K562 (cell line): ENCODE data around the gene MTA1. TPM values are rescaled to one million over a fixed set of nuclear protein-coding genes. Genes with fewer than 3 reads are reported as not detected.
A peak's percentile ranks its signal among the peaks of the same experiment; 100 is the strongest.

Source experiments
- ATAC-seq: fragments of 200-7000 bp; cut with Tn5 transposase; 3 replicates; pipeline ENCODE4 v1.9.1; 2020; ENCODE audit warnings: moderate library complexity
- BruUV-seq: library from RNA; stranded (reverse); fragments of 400-500 nt; replicated peaks from 2 replicates; lab custom pipeline; 2021; lab: Mats Ljungman, UMichigan
- CTCF ChIA-PET: fragments of 300-600 bp; formaldehyde crosslinking; extraction: SDS; loops from one replicate; lab custom pipeline; 2021; ENCODE audit warnings: low intra/inter-chr PET ratio; lab: Yijun Ruan, JAX
- POLR2A ChIA-PET: fragments of 300-600, 350-650 bp; sonication (Branson Sonifier 250); formaldehyde crosslinking; extraction: SDS; loops from one replicate; lab custom pipeline; 2021; ENCODE audit warnings: antibody characterized with exemption, inconsistent platforms; lab: Yijun Ruan, JAX
- DNase-seq, 4 experiments: peaks; one replicate each; pipeline versions ENCODE4 v3.0.0 to v3.0.0-alpha.2; 2011 to 2018; ENCODE audit warnings: low spot score in 3 of 4, mixed read lengths in 3 of 4; ENCODE audit errors: extremely low read depth in 1 of 4
- FAIRE-seq: peaks from 2 replicates; lab custom pipeline; 2011; peaks lifted over from hg19 to GRCh38; lab: Jason Lieb, UNC
- H2AFZ ChIP-seq: 2 replicates; pipeline ENCODE4 v1.6.0; 2011; ENCODE audit warnings: low read depth, low read length, control low read depth, inconsistent platforms
- H3K27ac ChIP-seq: fragments of 200-600 bp; 3 replicates; pipeline ENCODE4 v1.8.0; 2011; ENCODE audit warnings: low read depth, mild to moderate bottlenecking, control low read depth, inconsistent platforms, low read length, moderate library complexity, mixed read lengths; ENCODE audit errors: extremely low read depth
- H3K27me3 ChIP-seq, 2 experiments: fragments of 300-600 bp in 1 of 2; 2 replicates in 1 of 2; 3 replicates in 1 of 2; pipeline versions ENCODE4 v1.6.0 to v1.8.0; 2011; ENCODE audit warnings: inconsistent platforms in 2 of 2, low read length in 2 of 2, mild to moderate bottlenecking in 1 of 2, mixed read lengths in 1 of 2, moderate library complexity in 1 of 2; ENCODE audit not compliant: control insufficient read depth in 2 of 2, insufficient read depth in 2 of 2
- H3K36me3 ChIP-seq: fragments of 300-600 bp; 3 replicates; pipeline ENCODE4 v1.8.0; 2011; ENCODE audit warnings: mild to moderate bottlenecking, low read length, inconsistent platforms; ENCODE audit not compliant: control insufficient read depth, insufficient read depth
- H3K4me1 ChIP-seq, 2 experiments: fragments of 200-600 bp in 1 of 2; replicated peaks in 1 of 2; 2 replicates in 1 of 2; 3 replicates in 1 of 2; pipeline versions ENCODE4 v1.5.1 to v1.8.0; 2011; ENCODE audit warnings: inconsistent platforms in 2 of 2, low read length in 2 of 2, mild to moderate bottlenecking in 1 of 2, mixed read lengths in 1 of 2, moderate library complexity in 1 of 2; ENCODE audit not compliant: control insufficient read depth in 2 of 2, insufficient read depth in 2 of 2
- H3K4me2 ChIP-seq: 2 replicates; pipeline ENCODE4 v1.6.1; 2011; ENCODE audit warnings: low read length, control low read depth, inconsistent platforms, mixed read lengths; ENCODE audit not compliant: insufficient read depth
- H3K4me3 ChIP-seq: fragments of 200-600 bp; sonication (generic), shearing (Covaris generic); 2 replicates; pipeline ENCODE4 v1.5.1; 2016; ENCODE audit warnings: control low read depth, inconsistent platforms
- H3K79me2 ChIP-seq: fragments of 200-600 bp; 3 replicates; pipeline ENCODE4 v1.8.0; 2011; ENCODE audit warnings: low read length, inconsistent platforms; ENCODE audit not compliant: control insufficient read depth, insufficient read depth
- H3K9ac ChIP-seq, 2 experiments: 2 replicates each; pipeline versions ENCODE4 v1.6.0 to v1.6.1; 2011; ENCODE audit warnings: low read depth in 2 of 2, low read length in 2 of 2, control low read depth in 1 of 2, inconsistent platforms in 1 of 2, mild to moderate bottlenecking in 1 of 2, mixed read lengths in 1 of 2; ENCODE audit not compliant: insufficient read depth in 1 of 2
- H3K9me1 ChIP-seq: one replicate; pipeline ENCODE4 v1.6.0; 2011; ENCODE audit warnings: inconsistent platforms, mild to moderate bottlenecking, low read length, moderate library complexity; ENCODE audit not compliant: control insufficient read depth, insufficient read depth
- H3K9me3 ChIP-seq: replicated peaks from 2 replicates; pipeline ENCODE4 v1.5.1; 2011; ENCODE audit warnings: low read depth, low read length, inconsistent platforms; ENCODE audit not compliant: control insufficient read depth, insufficient read depth
- H4K20me1 ChIP-seq: replicated peaks from 2 replicates; pipeline ENCODE4 v1.6.1; 2011; ENCODE audit warnings: low read length, inconsistent platforms, mixed read lengths; ENCODE audit not compliant: control insufficient read depth, insufficient read depth
- HMGN3 ChIP-seq: IDR thresholded peaks from 2 replicates; pipeline ENCODE4 v1.6.1; 2011; ENCODE audit warnings: borderline replicate concordance, low read depth, mild to moderate bottlenecking, mixed read lengths, low read length; ENCODE audit not compliant: insufficient read length; ENCODE audit errors: extremely low read depth
- KLF16 ChIP-seq: IDR thresholded peaks from 2 replicates; pipeline ENCODE4 v1.6.1; 2016; ENCODE audit warnings: antibody characterized with exemption
- MBD1 ChIP-seq: fragments of 250-450 bp; sonication (Bioruptor Pico); IDR thresholded peaks from 2 replicates; pipeline ENCODE4 v1.8.0; 2022; ENCODE audit warnings: inconsistent platforms
- PHF20 ChIP-seq: fragments of 450-650 bp; IDR thresholded peaks from 2 replicates; pipeline ENCODE4 v1.6.1; 2018; ENCODE audit not compliant: partially characterized antibody
- POLR2G ChIP-seq: fragments of 200-400 bp; formaldehyde crosslinking; IDR thresholded peaks from 2 replicates; pipeline ENCODE4 v1.6.1; 2017; ENCODE audit warnings: low read depth, mild to moderate bottlenecking, antibody characterized with exemption, low read length, moderate library complexity
- SIX5 ChIP-seq, 2 experiments: IDR thresholded peaks; 2 replicates each; pipeline ENCODE4 v1.6.1; 2011; ENCODE audit warnings: low read length in 2 of 2, borderline replicate concordance in 1 of 2, low read depth in 1 of 2, mild to moderate bottlenecking in 1 of 2, moderate library complexity in 1 of 2; ENCODE audit not compliant: insufficient read depth in 1 of 2
- STAG1 ChIP-seq: sonication (generic); formaldehyde crosslinking; IDR thresholded peaks from 2 replicates; pipeline ENCODE4 v1.5.0; 2020; ENCODE audit warnings: missing genetic modification reagents, borderline replicate concordance
- ZNF398 ChIP-seq: fragments of 250-450 bp; sonication (Bioruptor Pico); IDR thresholded peaks from 2 replicates; pipeline ENCODE4 v1.8.0; 2021; ENCODE audit warnings: moderate library complexity, mild to moderate bottlenecking, inconsistent platforms
- ZNF79 ChIP-seq: fragments of 250-450 bp; sonication (Bioruptor Pico); IDR thresholded peaks from 2 replicates; pipeline ENCODE4 v1.4.0; 2020; ENCODE audit warnings: low read depth, mild to moderate bottlenecking, moderate library complexity
- WGBS: fragments of 100-300 bp; shearing (Covaris generic); methylation state at CpG from one replicate; pipeline ENCODE4 v1.1.6; 2016; ENCODE audit warnings: low coverage, mixed read lengths; ENCODE audit not compliant: insufficient coverage; ENCODE audit errors: missing lambda C conversion rate; 5-methylcytosine and 5-hydroxymethylcytosine counted together
- in situ Hi-C: fragments of 300-500 bp; cut with MboI; formaldehyde crosslinking; loops from 4 replicates; pipeline ENCODE4 v1.15.0; 2018; ENCODE audit warnings: inconsistent platforms, mixed read lengths
- intact Hi-C: fragments of 100-400 bp; cut with micrococcal nuclease; formaldehyde crosslinking; loops from 2 replicates; pipeline ENCODE4 v1.14.2; 2022
- polyA plus RNA-seq, 8 experiments: library from polyadenylated mRNA; depleted of rRNA in 4 of 8; stranded (reverse) in 5 of 8; unstranded in 3 of 8; fragments of >200 nt; fragmentation: Nextera tagmentation in 2 of 8; fragmentation: Illumina TruSeq in 1 of 8; extraction: Ambion mirVana in 2 of 8; extraction: Trizol in 1 of 8; gene quantifications; 2 replicates each; pipeline versions ENCODE4 v1.2.1 to v1.2.3, GENCODE V29; 2011 to 2014; ENCODE audit warnings: inconsistent platforms in 1 of 8, missing spikeins in 1 of 8
- total RNA-seq, 7 experiments: library from RNA; depleted of rRNA in 6 of 7; stranded (reverse); fragments of >200 nt in 6 of 7; fragmentation: Illumina TruSeq in 2 of 7; extraction: Trizol in 2 of 7; gene quantifications; 2 replicates each; pipeline versions ENCODE4 v1.2.1 to v1.2.3, GENCODE V29; 2011 to 2021; ENCODE audit warnings: low replicate concordance in 1 of 7

Gene MTA1
- total and polyA plus RNA-seq, 9 of the 15 experiments (the other 6 are each of a cell fraction or from before 2014, with no cell fraction given): 0.13 to 118 (median 32.3) TPM

GRCh38 chr14:105426416-105427130 is 6.9 kb downstream of the MTA1 start:
- H3K9me3 ChIP-seq: no peaks in the 10 kb centered on the region; the same call in 1 of the 2 replicates
- 100% methylated on average over 10 of the region's 21 CpGs for WGBS
- BruUV-seq: no TSS peak
- H3K36me3 ChIP-seq: peaks cover 66% of the 10 kb centered on the region
- no peak overlapping the region for H3K4me2 ChIP-seq
- FAIRE-seq (no peak), ATAC-seq (no peak)
- CTCF ChIA-PET: interaction anchor here (0.5 kb wide), 1 partner anchor 201 kb away, joined by 3 read pairs; no protein-coding TSS in a partner anchor
- peaks cover 6% of the 10 kb centered on the region for H3K9me1 ChIP-seq
- POLR2A ChIA-PET: no interaction called here
- H3K27ac ChIP-seq: no peak overlapping the region
- H3K27me3 ChIP-seq: no peaks in the 10 kb centered on the region
- H4K20me1 ChIP-seq: no peaks in the 10 kb centered on the region
- TF ChIP-seq KLF16 (no peak), POLR2G (0 out of 2 replicates have a peak, but pooled peaks have one; percentile 1)
- TF ChIP-seq, all 486 proteins: peak for 1
- Histone ChIP-seq H2AFZ (no peak overlapping the region), H3K9ac (no peak overlapping the region), H3K4me1 (peaks cover 0 to 39% of the 10 kb centered on the region in 2 experiments; a peak in 2 of 5 replicates), H3K79me2 (peaks cover 87% of the 10 kb centered on the region), H3K4me3 (no peak overlapping the region)
- DNase-seq: no peak
- intact Hi-C loops: no loop called here
- in situ Hi-C loops: no loop called here

- in situ Hi-C loops: no loop called here
- intact Hi-C loops: no loop called here
- H3K4me3 ChIP-seq: no peak overlapping the region
- ChIA-PET POLR2A (interaction anchor here (0.6 kb wide), 1 partner anchor 21 kb away, joined by 3 read pairs; no protein-coding TSS in a partner anchor), CTCF (no interaction called here)
- peaks cover 60% of the 10 kb centered on the region for H3K36me3 ChIP-seq
- H3K27ac ChIP-seq: no peak overlapping the region
- H3K79me2 ChIP-seq: peaks cover 80% of the 10 kb centered on the region
- no peaks in the 10 kb centered on the region for H4K20me1 ChIP-seq
- H3K4me2 ChIP-seq: no peak overlapping the region
- no peaks in the 10 kb centered on the region for H3K27me3 ChIP-seq
- FAIRE-seq (no peak), DNase-seq (no peak), ATAC-seq (no peak)
- H2AFZ ChIP-seq: no peak overlapping the region
- WGBS: 93% methylated on average over 9 of the region's 10 CpGs
- peaks cover 3% of the 10 kb centered on the region for H3K9me1 ChIP-seq
- no TSS peak for BruUV-seq
- peaks cover 0 to 31% of the 10 kb centered on the region in 2 experiments; a peak in 2 of 5 replicates for H3K4me1 ChIP-seq
- H3K9ac ChIP-seq: no peak overlapping the region
- no peaks in the 10 kb centered on the region; the same call in 1 of the 2 replicates for H3K9me3 ChIP-seq
- TF ChIP-seq ZNF79 (CRISPR knock-in tag) (no peak), STAG1 (CRISPR knock-in tag) (no peak), ZNF398 (CRISPR knock-in tag) (no peak), MBD1 (CRISPR knock-in tag) (no peak), SIX5 (IDR thresholded peaks at IDR 0.05; ENCODE audit: borderline replicate concordance in 1 of 2, insufficient read depth in 1 of 2, low read depth in 1 of 2, low read length in 2 of 2) (no peak), PHF20 (no peak), HMGN3 (no peak)
Measured at GRCh38 chr14:105427412-105427811, 7.8 kb downstream of the MTA1 start.
